Vagina (tissue), 2 donors: ENCODE results near the gene MAP2K5.

ENCODE experiments used
- CTCF ChIP-seq, 3 experiments: fragments of 450-650 bp in 2 of 3; fragments of 200-600 bp in 1 of 3; sonication (generic) in 1 of 3; IDR thresholded peaks; one replicate each; pipeline ENCODE4 v1.5.1; 2017 to 2019; ENCODE audit warnings: antibody characterized with exemption in 3 of 3, mild to moderate bottlenecking in 2 of 3, moderate library complexity in 2 of 3
- POLR2A ChIP-seq, 2 donors: fragments of 450-650 bp; IDR thresholded peaks; one replicate each; pipeline ENCODE4 v1.6.1; 2017; ENCODE audit warnings: antibody characterized with exemption in 2 of 2, mild to moderate bottlenecking in 2 of 2, moderate library complexity in 2 of 2
- POLR2AphosphoS5 ChIP-seq, 2 donors: sonication (generic); formaldehyde crosslinking; IDR thresholded peaks; one replicate each; pipeline ENCODE4 v1.9.0; 2017; ENCODE audit warnings: antibody characterized with exemption in 2 of 2, mild to moderate bottlenecking in 2 of 2, low read depth in 1 of 2; ENCODE audit not compliant: insufficient read depth in 1 of 2

DNA sequence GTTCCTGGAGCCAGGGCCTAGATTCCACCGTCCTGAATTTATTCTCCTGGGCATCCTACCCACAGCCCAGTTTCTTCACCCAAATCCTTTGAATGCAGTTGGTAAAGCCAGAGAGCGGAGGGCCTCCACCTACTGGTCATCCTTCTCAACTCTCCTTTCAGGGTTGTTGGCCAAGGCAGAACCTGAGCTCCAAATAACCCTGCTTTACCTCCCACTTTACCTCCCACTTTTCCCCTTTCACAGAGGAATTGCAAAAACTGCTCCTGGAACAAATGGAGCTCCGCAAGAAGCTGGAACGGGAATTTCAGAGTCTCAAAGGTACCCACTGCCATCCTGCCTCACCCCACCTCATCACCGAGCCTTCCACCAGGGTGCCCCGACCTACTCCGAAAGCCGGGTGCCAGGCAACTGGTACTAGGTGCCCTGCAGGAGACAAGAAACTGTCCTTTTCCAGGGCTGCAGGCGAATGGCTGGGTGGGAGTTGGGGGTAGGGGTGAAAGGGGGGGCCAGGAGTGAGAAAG is 289.6 kb downstream of the MAP2K5 start:
- TF ChIP-seq CTCF (IDR thresholded peaks at IDR 0.05) (no peak), POLR2A (IDR thresholded peaks at IDR 0.05) (no peak), POLR2AphosphoS5 (IDR thresholded peaks at IDR 0.05; ENCODE audit: insufficient read depth in 1 of 2, low read depth in 1 of 2) (no peak)
